Keratinocyte (primary cell): ENCODE measurements around the gene SH3PXD2A. TPM values are rescaled to one million over a fixed set of nuclear protein-coding genes. Genes with fewer than 3 reads are reported as not detected.

ENCODE experiments used
- DNase-seq: peaks from one replicate; pipeline ENCODE4 v3.0.0-alpha.2; 2011; ENCODE audit warnings: low read depth, missing footprints, low spot score
- FAIRE-seq: peaks from 2 replicates; lab custom pipeline; 2011; peaks lifted over from hg19 to GRCh38; lab: Jason Lieb, UNC
- H2AFZ ChIP-seq: 2 replicates; pipeline ENCODE4 v1.6.0; 2012; ENCODE audit warnings: low read length, control low read depth, inconsistent platforms; ENCODE audit not compliant: control insufficient read depth
- H3K27ac ChIP-seq: 2 replicates; pipeline ENCODE4 v1.5.1; 2011; ENCODE audit warnings: low read length; ENCODE audit not compliant: control insufficient read depth, insufficient read depth
- H3K27me3 ChIP-seq: 3 replicates; pipeline ENCODE4 v1.6.0; 2011; ENCODE audit warnings: low read length; ENCODE audit not compliant: control insufficient read depth, insufficient read depth; ENCODE audit errors: extremely low read depth
- H3K36me3 ChIP-seq, 2 experiments: 2 replicates in 1 of 2; 3 replicates in 1 of 2; pipeline ENCODE4 v1.5.1; 2011; ENCODE audit warnings: low read length in 2 of 2, mild to moderate bottlenecking in 1 of 2; ENCODE audit not compliant: control insufficient read depth in 2 of 2, insufficient read depth in 2 of 2; ENCODE audit errors: extremely low read depth in 1 of 2
- H3K4me1 ChIP-seq: 3 replicates; pipeline ENCODE4 v1.5.1; 2011; ENCODE audit warnings: low read length; ENCODE audit not compliant: control insufficient read depth, insufficient read depth; ENCODE audit errors: extremely low read depth
- H3K4me2 ChIP-seq: 3 replicates; pipeline ENCODE4 v1.6.0; 2011; ENCODE audit warnings: low read depth, low read length; ENCODE audit not compliant: control insufficient read depth, insufficient read depth; ENCODE audit errors: extremely low read depth
- H3K4me3 ChIP-seq, 3 experiments: fragments of 200-600 bp in 1 of 3; sonication (generic) in 1 of 3; 2 replicates in 2 of 3; 3 replicates in 1 of 3; pipeline ENCODE4 v1.5.1; 2011 to 2016; ENCODE audit warnings: low read length in 3 of 3, mild to moderate bottlenecking in 3 of 3, control low read depth in 2 of 3, inconsistent platforms in 1 of 3, low read depth in 1 of 3, mixed read lengths in 1 of 3, mixed run types in 1 of 3, moderate library complexity in 1 of 3; ENCODE audit not compliant: control insufficient read depth in 2 of 3, insufficient read depth in 2 of 3; ENCODE audit errors: extremely low read depth in 1 of 3
- H3K79me2 ChIP-seq: 2 replicates; pipeline ENCODE4 v1.6.0; 2012; ENCODE audit warnings: low read length; ENCODE audit not compliant: control insufficient read depth, insufficient read depth
- H3K9ac ChIP-seq: 3 replicates; pipeline ENCODE4 v1.6.0; 2011; ENCODE audit warnings: low read length; ENCODE audit not compliant: control insufficient read depth, insufficient read depth; ENCODE audit errors: extremely low read depth
- H3K9me1 ChIP-seq: 3 replicates; pipeline ENCODE4 v1.6.0; 2011; ENCODE audit warnings: low read length; ENCODE audit not compliant: control insufficient read depth, insufficient read depth; ENCODE audit errors: extremely low read depth
- H3K9me3 ChIP-seq: 2 replicates; pipeline ENCODE4 v1.5.1; 2012; ENCODE audit warnings: low read depth, low read length; ENCODE audit not compliant: control insufficient read depth
- H4K20me1 ChIP-seq: 3 replicates; pipeline ENCODE4 v1.6.0; 2011; ENCODE audit warnings: low read length; ENCODE audit not compliant: control insufficient read depth, insufficient read depth; ENCODE audit errors: extremely low read depth
- EZH2 ChIP-seq: IDR thresholded peaks from one replicate; pipeline ENCODE4 v1.6.1; 2012; ENCODE audit warnings: inconsistent platforms, mild to moderate bottlenecking, low read length, moderate library complexity
- dilution Hi-C: fragments of 300-500 bp; cut with MboI; formaldehyde crosslinking; loops from one replicate; pipeline ENCODE4 v1.7.0; 2020; ENCODE audit warnings: low sequenced_read_pairs; ENCODE audit not compliant: extremely low pct_ligation_motif_present
- polyA plus RNA-seq, 5 experiments: library from polyadenylated mRNA; depleted of rRNA in 3 of 5; stranded (reverse) in 3 of 5; stranded (forward) in 1 of 5; unstranded in 1 of 5; fragments of >200 nt; gene quantifications; 1 replicate in 1 of 5; 2 replicates in 3 of 5; 3 replicates in 1 of 5; pipeline versions ENCODE4 v1.2.1 to v1.2.3, GENCODE V29; 2011 to 2012; ENCODE audit warnings: missing spikeins in 2 of 5, low read depth in 1 of 5, low replicate concordance in 1 of 5
- TF ChIP-seq, protein P1 (sequence below), 3 experiments: IDR thresholded peaks in 1 of 3; conservative IDR thresholded peaks in 1 of 3; optimal IDR thresholded peaks in 1 of 3; 2 replicates in 2 of 3; 3 replicates in 1 of 3; pipeline versions ENCODE3 to v1.5.1; 2011; ENCODE audit warnings: low read length in 3 of 3, mild to moderate bottlenecking in 3 of 3, moderate library complexity in 2 of 3, control low read depth in 1 of 3, inconsistent platforms in 1 of 3; ENCODE audit not compliant: insufficient read depth in 2 of 3; ENCODE audit errors: extremely low read depth in 1 of 3

Gene SH3PXD2A
- polyA plus RNA-seq, 1 donor (not counting 4 experiments of a cell fraction or from before 2014, with no cell fraction given) = 33.9 TPM

DNA sequence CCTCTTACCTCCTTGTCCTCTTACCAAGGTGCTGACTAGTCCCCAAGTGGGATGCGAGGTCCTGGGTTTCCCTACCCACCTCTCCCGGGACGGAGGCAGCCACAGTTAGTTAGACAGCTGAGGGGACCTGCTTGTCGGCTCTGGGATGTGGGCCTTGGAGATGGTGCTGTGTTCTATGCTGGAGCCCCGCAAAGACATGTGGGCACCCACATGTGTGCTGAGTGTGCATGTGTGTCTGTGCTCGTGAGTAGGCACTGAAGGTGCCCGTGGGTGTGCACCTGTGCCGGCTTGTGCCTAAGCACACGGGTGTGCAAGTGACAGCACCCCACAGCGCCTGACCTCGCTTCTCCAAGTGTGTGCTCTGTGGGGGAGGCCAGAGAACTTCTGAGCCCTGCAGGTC lies 299.7 kb downstream of the SH3PXD2A start:
- no peak for FAIRE-seq
- DNase-seq = no peak
- H2AFZ ChIP-seq = no peak overlapping the region
- H3K27ac ChIP-seq = no peak overlapping the region
- dilution Hi-C loops = no loop called here
- H3K9ac ChIP-seq = no peak overlapping the region
- no peaks in the 10 kb centered on the region for H3K36me3 ChIP-seq
- peak overlapping the region; percentile 45 for H3K4me2 ChIP-seq
- no peaks in the 10 kb centered on the region for H3K9me3 ChIP-seq
- H3K79me2 ChIP-seq = no peaks in the 10 kb centered on the region
- peak overlapping the region in 1 of 3 experiments; percentile 27 for H3K4me3 ChIP-seq
- no peaks in the 10 kb centered on the region for H3K9me1 ChIP-seq
- TF ChIP-seq, protein P1, sequence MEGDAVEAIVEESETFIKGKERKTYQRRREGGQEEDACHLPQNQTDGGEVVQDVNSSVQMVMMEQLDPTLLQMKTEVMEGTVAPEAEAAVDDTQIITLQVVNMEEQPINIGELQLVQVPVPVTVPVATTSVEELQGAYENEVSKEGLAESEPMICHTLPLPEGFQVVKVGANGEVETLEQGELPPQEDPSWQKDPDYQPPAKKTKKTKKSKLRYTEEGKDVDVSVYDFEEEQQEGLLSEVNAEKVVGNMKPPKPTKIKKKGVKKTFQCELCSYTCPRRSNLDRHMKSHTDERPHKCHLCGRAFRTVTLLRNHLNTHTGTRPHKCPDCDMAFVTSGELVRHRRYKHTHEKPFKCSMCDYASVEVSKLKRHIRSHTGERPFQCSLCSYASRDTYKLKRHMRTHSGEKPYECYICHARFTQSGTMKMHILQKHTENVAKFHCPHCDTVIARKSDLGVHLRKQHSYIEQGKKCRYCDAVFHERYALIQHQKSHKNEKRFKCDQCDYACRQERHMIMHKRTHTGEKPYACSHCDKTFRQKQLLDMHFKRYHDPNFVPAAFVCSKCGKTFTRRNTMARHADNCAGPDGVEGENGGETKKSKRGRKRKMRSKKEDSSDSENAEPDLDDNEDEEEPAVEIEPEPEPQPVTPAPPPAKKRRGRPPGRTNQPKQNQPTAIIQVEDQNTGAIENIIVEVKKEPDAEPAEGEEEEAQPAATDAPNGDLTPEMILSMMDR (optimal IDR thresholded peaks at IDR 0.05 in 1 of 3, IDR thresholded peaks at IDR 0.05 in 1 of 3, conservative IDR thresholded peaks at IDR 0.05 in 1 of 3; ENCODE audit: extremely low read depth in 1 of 3, insufficient read depth in 2 of 3, low read length in 3 of 3) = no peak
- no peak for TF ChIP-seq EZH2
- no peaks in the 10 kb centered on the region for H4K20me1 ChIP-seq
- no peaks in the 10 kb centered on the region for H3K4me1 ChIP-seq
- H3K27me3 ChIP-seq = peaks cover 64% of the 10 kb centered on the region

DNA sequence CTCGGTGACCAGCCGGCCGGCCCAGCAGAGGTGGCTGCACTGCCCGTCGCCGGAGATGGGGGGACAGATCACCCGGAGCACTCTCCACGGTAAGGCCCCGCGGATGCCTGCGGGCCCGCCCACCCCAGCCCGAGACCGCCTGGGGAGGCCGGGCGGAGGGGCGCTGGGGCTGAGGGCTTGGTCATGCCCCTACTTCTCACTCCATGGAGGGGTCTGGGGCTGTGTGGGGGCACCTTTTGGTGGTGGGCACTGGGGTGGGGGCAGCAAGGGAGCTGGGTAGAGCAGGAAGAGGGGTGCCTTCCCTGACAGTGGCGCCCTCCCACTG lies 300.1 kb downstream of the SH3PXD2A start:
- TF ChIP-seq EZH2 = no peak
- TF ChIP-seq, protein P1 (optimal IDR thresholded peaks at IDR 0.05 in 1 of 3, IDR thresholded peaks at IDR 0.05 in 1 of 3, conservative IDR thresholded peaks at IDR 0.05 in 1 of 3; ENCODE audit: extremely low read depth in 1 of 3, insufficient read depth in 2 of 3, low read length in 3 of 3) = no peak
- Histone ChIP-seq H3K4me1 (no peaks in the 10 kb centered on the region), H2AFZ (no peak overlapping the region), H3K4me2 (peak overlapping the region; percentile 45), H3K79me2 (no peaks in the 10 kb centered on the region), H3K27ac (no peak overlapping the region), H3K9me1 (no peaks in the 10 kb centered on the region), H3K27me3 (peaks cover 60% of the 10 kb centered on the region), H3K9me3 (no peaks in the 10 kb centered on the region), H3K9ac (no peak overlapping the region), H4K20me1 (no peaks in the 10 kb centered on the region), H3K36me3 (no peaks in the 10 kb centered on the region), H3K4me3 (peak overlapping the region; percentile 27 to 48 (median 34))
- FAIRE-seq (no peak), DNase-seq (no peak)
- dilution Hi-C loops = no loop called here
